NB4 (cell line): ENCODE data around the gene JAK1.

ENCODE experiments used
- DNase-seq: peaks from one replicate; pipeline ENCODE4 v3.0.0; 2010; ENCODE audit warnings: low read depth
- H3K4me3 ChIP-seq: one replicate; pipeline ENCODE4 v1.5.1; 2011; ENCODE audit warnings: mild to moderate bottlenecking, low read depth, low read length, moderate library complexity
- MAX ChIP-seq: IDR thresholded peaks from 2 replicates; pipeline ENCODE4 v1.6.1; 2011; ENCODE audit warnings: low read depth, low read length
- MYC ChIP-seq: IDR thresholded peaks from 2 replicates; pipeline ENCODE4 v1.6.1; 2011; ENCODE audit warnings: low read depth, low read length
- POLR2A ChIP-seq: IDR thresholded peaks from 2 replicates; pipeline ENCODE4 v1.6.1; 2011; ENCODE audit warnings: mild to moderate bottlenecking; ENCODE audit not compliant: insufficient read length; ENCODE audit errors: extremely low read depth
- TF ChIP-seq, protein P1 (sequence below): IDR thresholded peaks from one replicate; pipeline ENCODE4 v1.5.1; 2012; ENCODE audit warnings: low read depth, low read length

The JAK1 gene

GRCh38 chr1:64893921-64894320, 72.4 kb downstream of the JAK1 start:
- no peak for DNase-seq
- H3K4me3 ChIP-seq, result no peak overlapping the region
- TF ChIP-seq POLR2A (no peak), MYC (no peak), MAX (no peak)
- TF ChIP-seq, protein P1, sequence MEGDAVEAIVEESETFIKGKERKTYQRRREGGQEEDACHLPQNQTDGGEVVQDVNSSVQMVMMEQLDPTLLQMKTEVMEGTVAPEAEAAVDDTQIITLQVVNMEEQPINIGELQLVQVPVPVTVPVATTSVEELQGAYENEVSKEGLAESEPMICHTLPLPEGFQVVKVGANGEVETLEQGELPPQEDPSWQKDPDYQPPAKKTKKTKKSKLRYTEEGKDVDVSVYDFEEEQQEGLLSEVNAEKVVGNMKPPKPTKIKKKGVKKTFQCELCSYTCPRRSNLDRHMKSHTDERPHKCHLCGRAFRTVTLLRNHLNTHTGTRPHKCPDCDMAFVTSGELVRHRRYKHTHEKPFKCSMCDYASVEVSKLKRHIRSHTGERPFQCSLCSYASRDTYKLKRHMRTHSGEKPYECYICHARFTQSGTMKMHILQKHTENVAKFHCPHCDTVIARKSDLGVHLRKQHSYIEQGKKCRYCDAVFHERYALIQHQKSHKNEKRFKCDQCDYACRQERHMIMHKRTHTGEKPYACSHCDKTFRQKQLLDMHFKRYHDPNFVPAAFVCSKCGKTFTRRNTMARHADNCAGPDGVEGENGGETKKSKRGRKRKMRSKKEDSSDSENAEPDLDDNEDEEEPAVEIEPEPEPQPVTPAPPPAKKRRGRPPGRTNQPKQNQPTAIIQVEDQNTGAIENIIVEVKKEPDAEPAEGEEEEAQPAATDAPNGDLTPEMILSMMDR, result no peak

DNA sequence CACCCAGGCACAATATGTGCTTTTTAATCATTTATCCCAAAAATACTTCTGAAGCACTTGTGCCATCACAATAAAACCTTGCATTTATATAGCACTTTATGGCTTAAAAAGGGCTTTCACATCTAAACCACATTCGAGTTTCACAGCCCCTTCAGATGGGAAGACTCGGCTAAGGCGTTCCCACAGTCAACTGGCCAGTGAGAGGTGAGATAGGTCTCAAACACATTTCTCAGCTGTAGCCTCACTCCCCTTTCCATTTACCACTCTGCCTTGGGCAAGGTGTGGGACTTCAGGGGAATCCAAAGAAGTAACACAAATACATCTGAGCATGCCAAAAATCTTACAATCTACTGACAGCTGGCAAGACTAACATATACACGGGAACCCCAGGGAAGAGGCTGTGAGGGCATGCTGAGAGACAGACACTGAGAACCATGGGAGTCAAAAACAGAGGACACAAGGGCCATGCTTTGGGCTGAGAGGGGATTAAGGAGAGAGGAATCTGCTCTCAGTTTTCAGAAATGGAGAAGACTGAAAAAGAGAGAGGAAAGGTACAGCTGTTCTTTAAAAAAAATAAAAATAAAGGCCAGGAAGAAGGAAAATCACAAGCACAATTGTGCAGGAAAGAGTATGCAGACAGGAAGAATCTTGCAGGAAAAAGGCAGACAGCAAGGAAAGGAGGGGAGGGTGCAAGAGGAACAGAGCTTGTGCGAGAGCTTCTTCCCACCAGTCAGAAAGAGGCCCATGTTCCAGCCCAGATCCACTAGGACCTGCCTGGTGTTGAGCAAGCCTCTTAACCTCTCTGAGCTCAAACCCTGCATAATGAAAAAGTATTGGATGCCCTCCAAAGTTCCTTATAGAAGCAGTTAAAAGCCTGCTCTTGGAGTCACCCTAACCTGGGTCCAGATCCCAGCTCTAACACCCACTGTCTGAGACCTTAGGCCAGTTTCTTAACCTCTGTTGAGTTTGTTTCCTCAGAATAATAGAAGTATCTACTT, 73.5 kb downstream of the JAK1 start:
- TF ChIP-seq, protein P1, result no peak
- TF ChIP-seq MAX (no peak), POLR2A (no peak), MYC (no peak)
- DNase-seq, result no peak
- no peak overlapping the region for H3K4me3 ChIP-seq

DNA sequence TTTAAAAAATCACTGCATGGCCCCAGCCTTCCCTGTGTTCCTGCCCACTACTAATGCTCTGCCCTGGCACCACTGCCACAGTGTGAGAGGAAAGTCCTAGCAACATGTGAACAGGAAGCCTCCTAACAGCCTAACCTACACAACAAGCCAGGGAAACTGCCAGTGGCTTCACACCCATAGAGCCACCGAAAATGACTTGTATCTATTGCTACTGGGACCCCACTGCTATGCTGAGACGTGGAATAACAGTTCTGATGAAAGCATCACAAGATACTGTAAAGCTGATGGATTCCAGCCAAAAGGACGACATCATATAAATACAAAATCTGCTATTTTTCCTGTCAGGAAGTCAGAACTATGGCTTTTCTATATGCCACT, 74.9 kb downstream of the JAK1 start:
- H3K4me3 ChIP-seq, result no peak overlapping the region
- no peak for DNase-seq

GRCh38 chr1:64890699-64891447, 75.5 kb downstream of the JAK1 start:
- H3K4me3 ChIP-seq, result no peak overlapping the region
- DNase-seq, result no peak
- TF ChIP-seq, protein P1, result no peak
- TF ChIP-seq POLR2A (no peak), MAX (no peak), MYC (no peak)

More for the DNA sequence above, 74.9 kb downstream of the JAK1 start:
- no peak for TF ChIP-seq MAX
- TF ChIP-seq, protein P1, result no peak
- TF ChIP-seq MYC, result no peak
- no peak for TF ChIP-seq POLR2A

DNA sequence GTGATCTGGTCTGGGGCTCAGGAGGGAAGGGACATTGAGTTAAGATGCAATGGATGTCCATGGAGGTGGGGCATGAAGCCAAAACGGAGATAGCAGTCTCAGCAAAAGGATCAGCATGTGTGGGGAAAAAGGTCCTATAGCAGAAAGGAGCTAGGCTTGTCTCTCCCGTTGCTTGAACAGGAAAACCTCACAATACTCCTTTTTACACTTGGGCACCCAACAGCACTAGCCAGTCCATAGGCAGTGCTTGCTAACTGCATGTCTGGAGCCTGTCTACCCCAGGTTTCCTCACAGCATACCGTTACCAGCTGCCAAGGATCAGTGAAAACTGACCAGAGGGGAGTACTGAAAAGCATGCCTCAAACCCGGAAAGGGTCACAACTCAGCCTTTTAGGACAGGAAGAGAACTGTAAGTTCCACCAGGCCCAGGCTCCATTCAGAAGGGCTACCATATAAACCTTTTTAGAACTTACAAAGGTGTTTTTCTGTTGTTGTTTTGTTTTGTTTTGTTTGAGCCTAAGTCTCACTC, 78.6 kb downstream of the JAK1 start:
- no peak for DNase-seq
- no peak for TF ChIP-seq POLR2A
- H3K4me3 ChIP-seq, result no peak overlapping the region

DNA sequence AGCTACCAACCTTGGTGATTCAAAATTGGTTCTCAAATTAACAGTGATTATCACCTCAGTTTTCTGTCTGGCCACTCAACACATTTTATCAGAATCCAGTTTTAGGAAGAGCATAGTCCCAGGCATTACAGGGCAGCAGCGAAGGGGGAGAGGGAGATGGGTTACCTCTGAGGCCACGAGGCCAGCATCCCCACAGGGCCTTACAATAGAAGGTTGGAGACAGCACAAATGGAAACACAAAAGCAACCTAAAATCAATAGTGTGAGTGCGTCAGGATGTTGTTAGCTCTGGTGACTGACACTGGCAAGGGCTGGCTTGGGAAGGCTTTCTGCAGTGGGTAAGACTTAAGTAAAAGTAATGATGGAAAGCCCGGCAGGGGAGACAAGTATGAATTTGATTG, 79.5 kb downstream of the JAK1 start:
- DNase-seq, result no peak
- H3K4me3 ChIP-seq, result no peak overlapping the region
- TF ChIP-seq MYC, result no peak
- no peak for TF ChIP-seq POLR2A
- no peak for TF ChIP-seq MAX
- TF ChIP-seq, protein P1, result no peak
